ENCODE data around the gene MAGI2.

MAGI2 gene

DNA sequence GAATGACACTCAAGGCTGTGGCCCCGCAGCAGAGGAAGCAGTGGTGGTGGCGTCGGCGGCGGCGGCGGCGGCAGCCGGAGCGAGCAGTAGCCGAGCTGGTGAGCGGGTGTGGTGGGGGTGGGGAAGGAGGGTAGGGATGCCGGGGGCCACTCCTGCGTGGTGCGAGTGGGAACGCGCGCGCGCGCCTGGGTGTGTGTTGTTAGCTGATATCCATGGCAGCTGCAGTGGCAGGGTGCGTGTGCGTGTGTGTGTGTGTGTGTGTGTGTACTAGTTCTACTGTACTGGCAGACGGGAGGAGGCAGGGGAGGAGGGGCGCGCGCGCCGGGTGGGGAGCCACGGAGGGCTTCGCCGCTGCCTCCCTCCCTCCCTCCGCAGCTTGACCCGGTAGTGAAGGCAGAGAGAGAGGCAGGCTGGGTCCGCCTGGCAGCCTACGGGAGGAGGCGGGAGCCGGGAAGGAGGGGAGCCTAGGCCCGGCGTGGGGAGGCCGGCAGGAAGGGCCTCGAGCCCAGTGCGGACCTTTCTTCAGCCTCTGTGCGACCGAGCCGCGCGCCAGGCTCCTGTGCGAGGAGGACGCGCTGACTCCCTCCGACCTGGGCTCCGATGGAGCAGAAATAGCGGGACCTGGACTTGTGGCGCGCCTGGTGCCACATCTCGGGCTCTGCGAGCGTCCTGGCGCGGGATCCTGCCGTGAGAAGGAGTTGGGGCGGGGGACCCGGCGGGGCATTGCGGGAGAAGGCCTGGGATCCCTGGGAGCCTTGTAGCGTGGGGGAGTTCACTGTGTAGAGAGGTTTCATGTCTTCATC lies at the start of gene MAGI2:
TSS of gene MAGI2 (minus strand) at position 110 of the 803 bp plus-strand sequence. CDS start 347 bp downstream, outside the sequence.
- Histone ChIP-seq H3K4me1 (ENCODE audit: control insufficient read depth, insufficient read depth, low read length) (peaks cover 8% of the 10 kb centered on the region), H3K9ac (ENCODE audit: low read length) (peak within 1 kb of the TSS; percentile 87), H3K27me3 (ENCODE audit: control insufficient read depth, insufficient read depth, low read length) (no peaks in the 10 kb centered on the region), H3K36me3 (ENCODE audit: control insufficient read depth, insufficient read depth, low read length) (no peaks in the 10 kb centered on the region), H3K27ac (ENCODE audit: low read depth, low read length) (peak within 1 kb of the TSS; percentile 96), H3K4me3 (ENCODE audit: low read length) (peak within 1 kb of the TSS; percentile 90)

DNA sequence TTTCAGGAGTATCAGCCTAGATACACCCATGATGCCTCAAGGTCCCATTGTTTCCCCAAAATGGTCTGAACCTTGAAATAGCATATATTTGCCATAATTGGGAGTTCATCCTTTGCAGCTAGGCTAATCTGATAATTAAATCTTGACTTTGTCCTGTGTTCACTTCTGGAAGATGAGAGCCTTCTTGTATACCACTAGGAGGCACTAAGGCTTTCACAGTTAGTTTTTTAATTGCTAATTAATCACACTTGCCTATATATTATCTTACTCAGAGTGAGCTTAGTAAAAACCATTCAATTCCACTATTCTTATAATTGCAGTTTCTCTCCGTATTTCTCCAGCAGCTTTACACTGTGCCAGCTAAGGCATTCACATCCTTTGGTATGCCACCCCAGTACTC lies 48.7 kb upstream of the MAGI2 start:
- Histone ChIP-seq H3K27me3 (ENCODE audit: control insufficient read depth, insufficient read depth, low read length) (no peaks in the 10 kb centered on the region), H3K4me3 (ENCODE audit: low read length) (no peak overlapping the region), H3K36me3 (ENCODE audit: control insufficient read depth, insufficient read depth, low read length) (no peaks in the 10 kb centered on the region), H3K4me1 (ENCODE audit: control insufficient read depth, insufficient read depth, low read length) (no peaks in the 10 kb centered on the region), H3K27ac (ENCODE audit: low read depth, low read length) (no peak overlapping the region), H3K9ac (ENCODE audit: low read length) (no peak overlapping the region)

GRCh38 chr7:79500759-79501158 lies 47.3 kb upstream of the MAGI2 start:
- Histone ChIP-seq H3K27ac (ENCODE audit: low read depth, low read length) (no peak overlapping the region), H3K4me1 (ENCODE audit: control insufficient read depth, insufficient read depth, low read length) (no peaks in the 10 kb centered on the region), H3K27me3 (ENCODE audit: control insufficient read depth, insufficient read depth, low read length) (no peaks in the 10 kb centered on the region), H3K4me3 (ENCODE audit: low read length) (no peak overlapping the region), H3K9ac (ENCODE audit: low read length) (no peak overlapping the region), H3K36me3 (ENCODE audit: control insufficient read depth, insufficient read depth, low read length) (no peaks in the 10 kb centered on the region)

DNA sequence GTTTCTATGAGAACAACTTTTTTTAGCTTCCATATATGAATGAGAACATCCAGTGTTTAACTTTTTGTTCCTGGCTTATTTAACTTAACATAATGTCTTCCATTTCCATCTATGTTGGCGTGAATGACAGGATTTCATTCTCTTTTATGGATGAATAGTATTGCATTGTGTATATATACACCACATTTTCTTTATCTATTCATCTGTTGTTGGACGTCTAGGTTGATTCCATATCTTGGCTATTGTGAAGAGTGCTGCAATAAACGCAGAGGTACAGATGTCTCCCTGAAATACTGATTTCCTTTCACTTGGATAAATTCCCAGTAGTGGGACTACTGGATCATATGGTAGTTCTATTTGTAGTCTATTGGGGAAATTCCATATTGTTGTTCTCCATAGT lies 44.3 kb upstream of the MAGI2 start:
- no peak overlapping the region for H3K9ac ChIP-seq (ENCODE audit: low read length)
- H3K27ac ChIP-seq (ENCODE audit: low read depth, low read length), result no peak overlapping the region
- H3K36me3 ChIP-seq (ENCODE audit: control insufficient read depth, insufficient read depth, low read length), result no peaks in the 10 kb centered on the region
- H3K27me3 ChIP-seq (ENCODE audit: control insufficient read depth, insufficient read depth, low read length), result no peaks in the 10 kb centered on the region
- no peak overlapping the region for H3K4me3 ChIP-seq (ENCODE audit: low read length)
- H3K4me1 ChIP-seq (ENCODE audit: control insufficient read depth, insufficient read depth, low read length), result no peaks in the 10 kb centered on the region

- Histone ChIP-seq H3K36me3 (ENCODE audit: control insufficient read depth, insufficient read depth, low read length) (no peaks in the 10 kb centered on the region), H3K27ac (ENCODE audit: low read depth, low read length) (no peak overlapping the region), H3K4me1 (ENCODE audit: control insufficient read depth, insufficient read depth, low read length) (no peaks in the 10 kb centered on the region), H3K9ac (ENCODE audit: low read length) (no peak overlapping the region), H3K27me3 (ENCODE audit: control insufficient read depth, insufficient read depth, low read length) (no peaks in the 10 kb centered on the region), H3K4me3 (ENCODE audit: low read length) (no peak overlapping the region)
Measured at GRCh38 chr7:79495544-79496272, 42.2 kb upstream of the MAGI2 start.

DNA sequence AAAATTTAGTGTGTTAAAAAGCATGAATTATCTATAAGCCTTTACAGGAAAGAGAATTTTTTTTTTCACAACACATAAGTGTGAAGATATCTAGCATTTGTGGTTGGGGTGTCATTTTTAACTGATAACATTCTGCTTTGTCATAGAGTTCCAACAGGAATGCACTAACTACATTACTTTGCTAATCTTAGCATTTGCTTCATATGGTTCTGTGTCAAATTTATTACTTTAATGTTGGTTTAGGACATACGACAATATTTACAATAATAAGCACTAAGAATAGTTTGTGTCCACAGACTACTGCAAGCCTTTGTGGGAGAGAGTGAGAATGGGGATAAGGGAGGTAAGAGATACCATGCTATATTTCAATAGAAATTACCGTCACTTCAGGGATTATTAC lies 40.6 kb upstream of the MAGI2 start:
- H3K9ac ChIP-seq (ENCODE audit: low read length), result no peak overlapping the region
- no peaks in the 10 kb centered on the region for H3K4me1 ChIP-seq (ENCODE audit: control insufficient read depth, insufficient read depth, low read length)
- H3K27me3 ChIP-seq (ENCODE audit: control insufficient read depth, insufficient read depth, low read length), result no peaks in the 10 kb centered on the region
- no peak overlapping the region for H3K27ac ChIP-seq (ENCODE audit: low read depth, low read length)
- no peaks in the 10 kb centered on the region for H3K36me3 ChIP-seq (ENCODE audit: control insufficient read depth, insufficient read depth, low read length)
- no peak overlapping the region for H3K4me3 ChIP-seq (ENCODE audit: low read length)

DNA sequence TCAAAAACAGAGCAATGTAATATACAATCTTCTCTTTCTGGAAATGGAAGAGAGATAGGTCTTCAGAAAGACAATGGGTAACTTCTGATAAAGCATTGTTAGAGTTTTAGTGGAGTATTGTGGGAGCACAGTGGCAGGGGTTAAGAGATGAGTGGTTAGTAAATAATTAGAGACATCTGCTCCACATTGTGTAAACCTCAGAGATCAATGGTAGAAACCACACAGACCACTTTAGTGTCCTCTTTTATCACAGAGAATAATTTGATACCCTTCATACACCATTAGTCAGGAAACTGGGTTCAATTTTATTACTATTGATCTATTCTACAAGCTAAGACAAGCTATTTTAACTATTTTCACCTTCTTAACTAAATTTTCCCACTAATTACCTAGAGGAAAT lies 35.9 kb upstream of the MAGI2 start:
- no peaks in the 10 kb centered on the region for H3K36me3 ChIP-seq (ENCODE audit: control insufficient read depth, insufficient read depth, low read length)
- no peak overlapping the region for H3K27ac ChIP-seq (ENCODE audit: low read depth, low read length)
- H3K4me1 ChIP-seq (ENCODE audit: control insufficient read depth, insufficient read depth, low read length), result no peaks in the 10 kb centered on the region
- no peak overlapping the region for H3K9ac ChIP-seq (ENCODE audit: low read length)
- H3K4me3 ChIP-seq (ENCODE audit: low read length), result no peak overlapping the region
- no peaks in the 10 kb centered on the region for H3K27me3 ChIP-seq (ENCODE audit: control insufficient read depth, insufficient read depth, low read length)

GRCh38 chr7:79478386-79478785 lies 24.9 kb upstream of the MAGI2 start:
- H3K27ac ChIP-seq (ENCODE audit: low read depth, low read length), result no peak overlapping the region
- no peak overlapping the region for H3K4me3 ChIP-seq (ENCODE audit: low read length)
- no peaks in the 10 kb centered on the region for H3K27me3 ChIP-seq (ENCODE audit: control insufficient read depth, insufficient read depth, low read length)
- H3K4me1 ChIP-seq (ENCODE audit: control insufficient read depth, insufficient read depth, low read length), result no peaks in the 10 kb centered on the region
- no peak overlapping the region for H3K9ac ChIP-seq (ENCODE audit: low read length)
- H3K36me3 ChIP-seq (ENCODE audit: control insufficient read depth, insufficient read depth, low read length), result no peaks in the 10 kb centered on the region

DNA sequence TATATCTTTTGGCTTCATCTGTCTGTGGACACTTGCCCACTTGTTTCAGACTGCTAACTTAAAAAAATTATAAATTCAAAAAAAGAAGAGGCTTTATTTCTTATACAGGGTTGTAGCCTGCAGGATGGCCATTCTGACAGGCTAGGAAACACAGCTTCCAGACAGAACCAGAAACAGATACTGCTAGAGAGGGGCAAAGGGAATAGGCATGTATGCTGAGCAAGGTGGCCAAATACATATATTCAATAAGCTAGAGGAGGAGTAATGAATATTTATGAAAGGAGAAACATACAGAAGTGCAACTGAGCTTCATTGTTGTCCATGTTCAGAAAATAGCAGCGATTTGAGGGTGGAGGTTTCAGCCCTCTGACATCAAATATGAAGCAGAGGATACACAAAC lies 22.0 kb upstream of the MAGI2 start:
- H3K27me3 ChIP-seq (ENCODE audit: control insufficient read depth, insufficient read depth, low read length), result no peaks in the 10 kb centered on the region
- H3K4me3 ChIP-seq (ENCODE audit: low read length), result no peak overlapping the region
- H3K9ac ChIP-seq (ENCODE audit: low read length), result no peak overlapping the region
- no peak overlapping the region for H3K27ac ChIP-seq (ENCODE audit: low read depth, low read length)
- no peaks in the 10 kb centered on the region for H3K4me1 ChIP-seq (ENCODE audit: control insufficient read depth, insufficient read depth, low read length)
- no peaks in the 10 kb centered on the region for H3K36me3 ChIP-seq (ENCODE audit: control insufficient read depth, insufficient read depth, low read length)

DNA sequence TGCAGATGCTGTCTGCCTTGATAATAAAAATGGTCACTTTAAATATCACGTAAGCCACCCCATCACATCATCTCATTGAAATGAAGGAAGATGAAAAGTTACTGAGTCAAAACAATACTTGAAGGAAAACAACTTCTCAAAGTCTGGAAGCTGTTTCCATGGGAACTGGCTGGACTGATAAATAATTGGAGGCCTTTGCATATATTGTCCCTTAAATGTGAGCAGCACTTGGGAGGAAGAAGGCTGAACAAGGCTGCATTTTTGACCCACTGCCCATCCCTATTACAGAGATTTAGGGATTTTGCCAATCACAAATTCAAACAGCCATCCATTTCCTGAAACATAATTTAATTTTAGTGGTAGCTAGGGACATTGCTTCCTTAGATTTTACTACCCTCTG lies 18.2 kb upstream of the MAGI2 start:
- no peak overlapping the region for H3K9ac ChIP-seq (ENCODE audit: low read length)
- no peak overlapping the region for H3K4me3 ChIP-seq (ENCODE audit: low read length)
- H3K27ac ChIP-seq (ENCODE audit: low read depth, low read length), result no peak overlapping the region
- H3K36me3 ChIP-seq (ENCODE audit: control insufficient read depth, insufficient read depth, low read length), result no peaks in the 10 kb centered on the region
- no peaks in the 10 kb centered on the region for H3K4me1 ChIP-seq (ENCODE audit: control insufficient read depth, insufficient read depth, low read length)
- no peaks in the 10 kb centered on the region for H3K27me3 ChIP-seq (ENCODE audit: control insufficient read depth, insufficient read depth, low read length)

GRCh38 chr7:79471283-79471682 lies 17.8 kb upstream of the MAGI2 start:
- H3K4me3 ChIP-seq (ENCODE audit: low read length), result no peak overlapping the region
- no peak overlapping the region for H3K27ac ChIP-seq (ENCODE audit: low read depth, low read length)
- no peak overlapping the region for H3K9ac ChIP-seq (ENCODE audit: low read length)
- no peaks in the 10 kb centered on the region for H3K4me1 ChIP-seq (ENCODE audit: control insufficient read depth, insufficient read depth, low read length)
- H3K36me3 ChIP-seq (ENCODE audit: control insufficient read depth, insufficient read depth, low read length), result no peaks in the 10 kb centered on the region
- no peaks in the 10 kb centered on the region for H3K27me3 ChIP-seq (ENCODE audit: control insufficient read depth, insufficient read depth, low read length)

- H3K4me1 ChIP-seq (ENCODE audit: control insufficient read depth, insufficient read depth, low read length), result no peaks in the 10 kb centered on the region
- no peaks in the 10 kb centered on the region for H3K36me3 ChIP-seq (ENCODE audit: control insufficient read depth, insufficient read depth, low read length)
- H3K9ac ChIP-seq (ENCODE audit: low read length), result no peak overlapping the region
- H3K4me3 ChIP-seq (ENCODE audit: low read length), result no peak overlapping the region
- H3K27me3 ChIP-seq (ENCODE audit: control insufficient read depth, insufficient read depth, low read length), result no peaks in the 10 kb centered on the region
- H3K27ac ChIP-seq (ENCODE audit: low read depth, low read length), result no peak overlapping the region
Measured at GRCh38 chr7:79465551-79465950, 12.1 kb upstream of the MAGI2 start.

GRCh38 chr7:79464051-79464450 lies 10.6 kb upstream of the MAGI2 start:
- no peaks in the 10 kb centered on the region for H3K27me3 ChIP-seq (ENCODE audit: control insufficient read depth, insufficient read depth, low read length)
- H3K4me3 ChIP-seq (ENCODE audit: low read length), result no peak overlapping the region
- H3K4me1 ChIP-seq (ENCODE audit: control insufficient read depth, insufficient read depth, low read length), result no peaks in the 10 kb centered on the region
- no peak overlapping the region for H3K27ac ChIP-seq (ENCODE audit: low read depth, low read length)
- H3K9ac ChIP-seq (ENCODE audit: low read length), result no peak overlapping the region
- no peaks in the 10 kb centered on the region for H3K36me3 ChIP-seq (ENCODE audit: control insufficient read depth, insufficient read depth, low read length)

Measured in rectal smooth muscle tissue (tissue), 1 donor.